Nephron progenitor cell (in vitro differentiated cells): Measurements from ENCODE around the gene TTC23.

Experiments used
- DNase-seq: peaks from one replicate; pipeline ENCODE4 v3.0.0; 2021
- H3K27ac Mint-ChIP-seq: 2 replicates; pipeline ENCODE4 v1.8.0; 2021; ENCODE audit warnings: mild to moderate bottlenecking, moderate library complexity, mixed read lengths
- H3K27me3 Mint-ChIP-seq: 2 replicates; pipeline ENCODE4 v1.8.0; 2021; ENCODE audit warnings: mild to moderate bottlenecking, low read depth, mixed read lengths; ENCODE audit not compliant: poor library complexity
- H3K36me3 Mint-ChIP-seq: 2 replicates; pipeline ENCODE4 v1.8.0; 2021; ENCODE audit warnings: low read depth, mixed read lengths
- H3K4me1 Mint-ChIP-seq: 2 replicates; pipeline ENCODE4 v1.8.0; 2021; ENCODE audit warnings: mixed read lengths
- H3K4me3 Mint-ChIP-seq: 2 replicates; pipeline ENCODE4 v1.8.0; 2021; ENCODE audit warnings: mild to moderate bottlenecking, moderate library complexity, mixed read lengths
- H3K9me3 Mint-ChIP-seq: 2 replicates; pipeline ENCODE4 v1.8.0; 2021; ENCODE audit warnings: mild to moderate bottlenecking, moderate library complexity, mixed read lengths
- TF ChIP-seq, protein P1 (sequence below): fragments of 200-600 bp; sonication (generic); IDR thresholded peaks from 2 replicates; pipeline ENCODE4 v1.5.0; 2021; ENCODE audit warnings: antibody characterized with exemption

The TTC23 gene

GRCh38 chr15:99232740-99233139 lies 16.6 kb downstream of the TTC23 start:
- H3K9me3 Mint-ChIP-seq: peaks cover 9% of the 10 kb centered on the region
- TF ChIP-seq, protein P1, sequence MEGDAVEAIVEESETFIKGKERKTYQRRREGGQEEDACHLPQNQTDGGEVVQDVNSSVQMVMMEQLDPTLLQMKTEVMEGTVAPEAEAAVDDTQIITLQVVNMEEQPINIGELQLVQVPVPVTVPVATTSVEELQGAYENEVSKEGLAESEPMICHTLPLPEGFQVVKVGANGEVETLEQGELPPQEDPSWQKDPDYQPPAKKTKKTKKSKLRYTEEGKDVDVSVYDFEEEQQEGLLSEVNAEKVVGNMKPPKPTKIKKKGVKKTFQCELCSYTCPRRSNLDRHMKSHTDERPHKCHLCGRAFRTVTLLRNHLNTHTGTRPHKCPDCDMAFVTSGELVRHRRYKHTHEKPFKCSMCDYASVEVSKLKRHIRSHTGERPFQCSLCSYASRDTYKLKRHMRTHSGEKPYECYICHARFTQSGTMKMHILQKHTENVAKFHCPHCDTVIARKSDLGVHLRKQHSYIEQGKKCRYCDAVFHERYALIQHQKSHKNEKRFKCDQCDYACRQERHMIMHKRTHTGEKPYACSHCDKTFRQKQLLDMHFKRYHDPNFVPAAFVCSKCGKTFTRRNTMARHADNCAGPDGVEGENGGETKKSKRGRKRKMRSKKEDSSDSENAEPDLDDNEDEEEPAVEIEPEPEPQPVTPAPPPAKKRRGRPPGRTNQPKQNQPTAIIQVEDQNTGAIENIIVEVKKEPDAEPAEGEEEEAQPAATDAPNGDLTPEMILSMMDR: no peak
- peaks cover 7% of the 10 kb centered on the region for H3K4me1 Mint-ChIP-seq
- H3K27me3 Mint-ChIP-seq: peaks cover 4% of the 10 kb centered on the region
- H3K4me3 Mint-ChIP-seq: no peak overlapping the region
- DNase-seq: no peak
- H3K36me3 Mint-ChIP-seq: peaks cover 64% of the 10 kb centered on the region
- H3K27ac Mint-ChIP-seq: no peak overlapping the region

- Mint-ChIP-seq H3K27ac (no peak overlapping the region), H3K4me3 (no peak overlapping the region), H3K36me3 (peaks cover 57% of the 10 kb centered on the region), H3K9me3 (peaks cover 9% of the 10 kb centered on the region), H3K27me3 (no peaks in the 10 kb centered on the region), H3K4me1 (peaks cover 7% of the 10 kb centered on the region)
- DNase-seq: no peak
- TF ChIP-seq, protein P1: no peak
These were observed 18.5 kb downstream of the TTC23 start for GRCh38 chr15:99230867-99231266.

GRCh38 chr15:99228120-99228770 lies 21.1 kb downstream of the TTC23 start:
- Mint-ChIP-seq H3K4me3 (no peak overlapping the region), H3K27me3 (no peaks in the 10 kb centered on the region), H3K9me3 (peaks cover 9% of the 10 kb centered on the region), H3K36me3 (peaks cover 56% of the 10 kb centered on the region), H3K27ac (no peak overlapping the region), H3K4me1 (peaks cover 7% of the 10 kb centered on the region)
- TF ChIP-seq, protein P1: no peak
- DNase-seq: no peak

GRCh38 chr15:99226802-99227201 lies 22.6 kb downstream of the TTC23 start:
- H3K27me3 Mint-ChIP-seq: no peaks in the 10 kb centered on the region

GRCh38 chr15:99224372-99225214 lies 24.8 kb downstream of the TTC23 start:
- H3K27me3 Mint-ChIP-seq: no peaks in the 10 kb centered on the region
- no peak for DNase-seq
- no peaks in the 10 kb centered on the region for H3K9me3 Mint-ChIP-seq
- peaks cover 7% of the 10 kb centered on the region for H3K4me1 Mint-ChIP-seq
- no peak overlapping the region for H3K4me3 Mint-ChIP-seq
- TF ChIP-seq, protein P1: no peak
- H3K27ac Mint-ChIP-seq: no peak overlapping the region
- peaks cover 60% of the 10 kb centered on the region for H3K36me3 Mint-ChIP-seq

More at GRCh38 chr15:99226802-99227201, 22.6 kb downstream of the TTC23 start:
- Mint-ChIP-seq H3K9me3 (no peaks in the 10 kb centered on the region), H3K4me1 (peaks cover 7% of the 10 kb centered on the region), H3K27ac (no peak overlapping the region), H3K4me3 (no peak overlapping the region), H3K36me3 (peaks cover 57% of the 10 kb centered on the region)
- no peak for DNase-seq
- TF ChIP-seq, protein P1: no peak
